ENCODE results near the gene POMT1. TPM values are rescaled to one million over a fixed set of nuclear protein-coding genes. Genes with fewer than 3 reads are reported as not detected.

The POMT1 gene
- total RNA-seq, 4 donors from 2014 or later, result 18.7 to 23.5 (median 19.7) TPM

DNA sequence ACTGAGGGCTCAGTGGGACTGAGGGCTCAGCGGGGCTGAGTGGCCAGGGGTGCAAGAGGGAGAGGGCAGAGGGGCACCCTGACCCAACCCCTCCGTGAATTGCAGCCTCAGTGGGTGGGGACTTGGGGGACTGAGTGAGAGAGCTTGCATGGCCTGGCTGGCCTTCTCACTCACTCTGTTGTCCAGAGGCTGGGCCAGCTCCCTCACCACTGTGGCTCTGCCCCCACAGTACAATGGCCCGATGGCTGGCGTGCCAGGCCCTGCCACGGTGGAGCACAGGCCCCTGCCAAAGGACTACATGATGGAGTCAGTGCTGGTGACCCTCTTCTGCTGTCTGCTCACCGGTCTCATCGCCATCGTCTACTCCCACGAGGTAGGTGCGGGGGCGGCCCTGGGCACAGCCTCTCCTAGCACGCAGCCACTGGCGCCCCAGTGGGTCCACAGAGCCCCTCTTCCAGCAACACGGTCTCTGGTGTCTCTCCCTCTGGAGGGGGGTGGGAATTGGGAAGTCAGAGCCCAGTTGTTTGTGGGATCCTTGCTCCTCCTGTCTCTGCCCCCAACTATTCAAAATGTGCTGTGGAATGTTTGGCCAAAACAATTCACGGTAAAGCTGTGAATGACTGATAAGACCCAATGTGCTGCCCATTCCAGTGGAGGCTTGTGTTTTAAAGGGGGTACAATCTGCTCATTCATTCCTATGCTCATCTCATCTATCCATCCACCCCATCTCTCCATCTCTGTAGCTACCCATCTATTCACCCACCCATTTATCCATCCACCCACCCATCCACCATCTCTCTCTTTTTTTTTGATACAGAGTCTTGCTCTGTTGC, 53.3 kb downstream of the POMT1 start:
- ATAC-seq (ENCODE audit: low FRiP score) (no peak), DNase-seq (ENCODE audit: low spot score) (no peak)
- TF ChIP-seq, protein P1, sequence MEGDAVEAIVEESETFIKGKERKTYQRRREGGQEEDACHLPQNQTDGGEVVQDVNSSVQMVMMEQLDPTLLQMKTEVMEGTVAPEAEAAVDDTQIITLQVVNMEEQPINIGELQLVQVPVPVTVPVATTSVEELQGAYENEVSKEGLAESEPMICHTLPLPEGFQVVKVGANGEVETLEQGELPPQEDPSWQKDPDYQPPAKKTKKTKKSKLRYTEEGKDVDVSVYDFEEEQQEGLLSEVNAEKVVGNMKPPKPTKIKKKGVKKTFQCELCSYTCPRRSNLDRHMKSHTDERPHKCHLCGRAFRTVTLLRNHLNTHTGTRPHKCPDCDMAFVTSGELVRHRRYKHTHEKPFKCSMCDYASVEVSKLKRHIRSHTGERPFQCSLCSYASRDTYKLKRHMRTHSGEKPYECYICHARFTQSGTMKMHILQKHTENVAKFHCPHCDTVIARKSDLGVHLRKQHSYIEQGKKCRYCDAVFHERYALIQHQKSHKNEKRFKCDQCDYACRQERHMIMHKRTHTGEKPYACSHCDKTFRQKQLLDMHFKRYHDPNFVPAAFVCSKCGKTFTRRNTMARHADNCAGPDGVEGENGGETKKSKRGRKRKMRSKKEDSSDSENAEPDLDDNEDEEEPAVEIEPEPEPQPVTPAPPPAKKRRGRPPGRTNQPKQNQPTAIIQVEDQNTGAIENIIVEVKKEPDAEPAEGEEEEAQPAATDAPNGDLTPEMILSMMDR (IDR thresholded peaks at IDR 0.05), result no peak

DNA sequence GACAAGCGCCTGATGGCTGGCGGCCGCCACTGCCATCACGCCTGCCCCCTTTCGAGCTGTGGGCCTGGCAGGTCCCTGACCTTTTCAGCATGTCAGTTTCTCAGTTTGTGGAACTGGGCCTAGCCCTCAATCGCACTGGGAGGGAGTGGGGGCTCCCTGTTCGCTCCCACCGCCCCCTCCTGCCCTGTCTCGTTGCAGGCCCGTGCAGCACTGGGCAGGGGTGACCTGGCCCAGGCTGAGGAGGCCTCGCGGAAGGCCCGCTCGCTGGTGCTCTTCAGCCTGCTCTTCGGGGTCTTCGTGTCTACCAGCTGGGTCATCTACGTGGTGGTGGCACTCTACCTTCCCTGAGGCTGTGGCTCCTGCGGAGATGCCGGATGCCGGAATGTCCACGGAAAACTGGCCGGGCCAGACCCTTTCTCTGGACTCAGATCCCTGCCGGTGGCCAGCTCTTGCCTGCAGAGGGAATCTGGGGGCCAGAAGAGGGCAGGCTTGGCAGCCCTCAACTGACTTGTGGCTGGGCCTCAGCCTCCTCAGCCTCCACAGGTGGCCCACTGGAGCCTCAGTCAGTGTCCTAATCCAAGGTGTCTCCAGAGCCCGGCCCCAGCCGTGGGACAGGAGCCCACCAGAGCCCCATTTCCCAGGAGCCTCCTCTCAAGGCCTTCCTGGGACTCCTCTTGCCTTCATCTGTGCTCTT, 55.3 kb downstream of the POMT1 start:
- TF ChIP-seq, protein P1 (IDR thresholded peaks at IDR 0.05), result no peak
- no peak for ATAC-seq (ENCODE audit: low FRiP score)

DNA sequence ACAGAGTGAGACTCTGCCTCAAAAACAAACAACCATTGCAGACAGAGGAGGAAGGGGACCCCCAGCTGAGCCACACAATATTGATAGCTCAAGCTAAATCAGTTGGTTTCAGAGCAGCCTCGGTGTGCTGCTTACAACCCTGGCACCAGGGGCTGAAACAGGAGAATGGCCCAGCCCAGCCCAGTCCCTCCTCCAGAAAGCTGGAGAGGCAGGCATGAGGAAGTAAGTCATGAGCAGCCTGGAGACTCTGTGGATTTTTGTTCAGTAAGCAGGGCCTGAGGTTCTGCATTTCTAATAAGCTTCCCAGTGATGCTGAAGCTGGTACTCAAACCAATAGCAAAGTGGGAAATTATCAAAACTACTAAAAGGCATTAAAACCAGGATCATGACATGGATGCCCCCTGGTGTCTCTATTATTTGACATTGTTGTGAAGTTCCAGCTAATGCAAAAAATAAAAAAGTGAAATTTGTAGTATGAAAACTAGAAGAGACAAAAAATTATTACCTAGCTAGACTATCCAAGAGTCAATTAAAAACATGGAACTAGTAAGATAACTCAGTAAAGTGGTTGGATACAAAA, 56.8 kb downstream of the POMT1 start:
- no peak for DNase-seq (ENCODE audit: low spot score)
- TF ChIP-seq, protein P1 (IDR thresholded peaks at IDR 0.05), result no peak
- ATAC-seq (ENCODE audit: low FRiP score), result no peak

More for the DNA sequence above, 55.3 kb downstream of the POMT1 start:
- no peak for DNase-seq (ENCODE audit: low spot score)

DNA sequence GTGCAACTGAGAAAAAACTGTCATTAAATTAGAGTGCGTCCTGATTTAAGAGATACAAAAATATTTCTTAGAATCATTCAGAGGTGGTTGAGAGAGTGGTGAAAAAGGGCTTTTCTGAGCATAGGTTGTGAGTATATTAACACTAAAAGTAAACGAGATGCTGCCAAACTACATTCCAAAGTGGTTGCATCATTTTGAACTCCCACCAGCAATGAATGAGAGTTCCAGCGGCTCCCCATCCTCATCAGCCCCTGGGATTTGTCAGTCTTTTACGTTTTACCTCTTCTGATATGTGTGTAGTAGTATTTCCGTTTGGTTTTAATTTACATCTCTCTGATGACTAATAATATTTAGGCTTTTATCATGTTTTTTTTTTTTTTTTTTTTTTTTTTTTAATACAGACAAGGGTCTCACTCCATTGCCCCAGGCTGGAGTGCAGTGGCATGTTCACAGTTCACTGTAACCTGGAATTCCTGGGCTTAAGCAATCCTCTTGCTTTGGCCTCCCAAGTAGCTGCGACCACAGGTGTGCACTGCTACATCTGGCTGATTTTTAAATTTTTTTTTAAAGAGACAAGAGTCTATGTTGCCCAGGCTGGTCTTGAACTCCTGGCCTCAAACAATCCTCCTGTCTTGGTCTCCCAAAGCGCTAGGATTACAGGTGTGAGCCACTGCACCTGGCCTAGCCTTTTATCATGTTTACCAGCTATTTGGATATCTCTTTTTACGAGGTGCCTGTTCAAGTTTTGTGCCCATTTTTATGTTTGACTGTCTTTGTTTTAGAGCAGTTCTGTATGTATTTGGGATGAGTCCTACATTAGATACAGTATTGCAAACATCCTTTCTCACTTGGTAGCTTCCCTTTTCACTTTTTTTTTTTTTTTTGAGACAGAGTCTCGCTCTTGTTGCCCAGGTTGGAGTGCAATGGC, 59.6 kb downstream of the POMT1 start:
- TF ChIP-seq, protein P1 (IDR thresholded peaks at IDR 0.05), result no peak

DNA sequence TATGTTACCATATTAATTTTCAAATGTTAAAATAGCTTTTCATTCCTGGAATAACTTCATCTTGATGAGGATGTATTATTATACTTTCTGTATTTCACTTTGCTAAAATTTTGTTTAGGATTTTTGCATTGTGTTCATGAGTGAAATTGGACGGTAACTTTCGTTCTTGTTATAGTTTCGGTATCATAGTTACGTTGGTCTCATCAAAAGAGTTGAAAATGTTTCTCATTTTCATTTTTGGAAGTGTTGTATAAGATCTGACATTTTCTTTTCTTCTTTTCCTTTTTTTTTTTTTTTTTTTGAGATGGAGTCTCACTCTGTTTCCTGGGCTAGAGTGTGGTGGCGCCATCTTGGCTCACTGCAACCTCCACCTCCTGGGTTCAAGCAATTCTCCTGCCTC, 62.7 kb downstream of the POMT1 start:
- TF ChIP-seq, protein P1 (IDR thresholded peaks at IDR 0.05), result no peak
- DNase-seq (ENCODE audit: low spot score) (no peak), ATAC-seq (ENCODE audit: low FRiP score) (no peak)

More for the DNA sequence above, 59.6 kb downstream of the POMT1 start:
- no peak for DNase-seq (ENCODE audit: low spot score)
- no peak for ATAC-seq (ENCODE audit: low FRiP score)

DNA sequence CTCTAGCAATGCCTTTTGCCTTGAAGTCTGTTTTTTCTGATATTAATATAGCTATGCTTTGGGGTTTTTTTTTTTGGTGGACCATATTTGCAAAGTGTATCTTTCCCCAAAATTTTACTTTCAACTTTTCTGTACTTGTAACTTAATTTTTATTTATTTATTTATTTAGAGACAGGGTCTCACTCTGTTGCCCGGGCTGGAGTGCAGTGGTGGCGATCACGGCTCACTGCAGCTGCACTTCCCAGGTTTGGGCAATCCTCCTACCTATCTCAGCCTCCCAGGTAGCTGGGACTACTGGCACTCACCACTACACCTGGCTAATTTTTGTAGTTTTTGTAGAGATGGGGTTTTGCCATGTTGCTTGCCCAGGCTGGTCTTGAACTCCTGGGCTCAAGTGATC, 63.4 kb downstream of the POMT1 start:
- ATAC-seq (ENCODE audit: low FRiP score), result no peak
- no peak for DNase-seq (ENCODE audit: low spot score)
- TF ChIP-seq, protein P1 (IDR thresholded peaks at IDR 0.05), result no peak

Measured in omental fat pad (tissue), 4 donors.